GM12878 (cell line): ENCODE data around the gene DNAJC4. TPM values are rescaled to one million over a fixed set of nuclear protein-coding genes. Genes with fewer than 3 reads are reported as not detected.

ENCODE experiments used
- ATAC-seq: fragments of 200-7000 bp; cut with Tn5 transposase; 3 replicates; pipeline ENCODE4 v1.9.1; 2020; ENCODE audit warnings: mild to moderate bottlenecking, moderate library complexity
- BruUV-seq: library from RNA; stranded (reverse); fragments of 400-500 nt; replicated peaks from 2 replicates; lab custom pipeline; 2021; lab: Mats Ljungman, UMichigan
- CTCF ChIA-PET: fragments of 300-600 bp; sonication (Branson Sonifier 250); formaldehyde crosslinking; extraction: SDS; loops from one replicate; lab custom pipeline; 2021; ENCODE audit warnings: inconsistent platforms; lab: Yijun Ruan, JAX
- POLR2A ChIA-PET: fragments of 350-600 bp; formaldehyde crosslinking; extraction: SDS; loops from one replicate; lab custom pipeline; 2021; ENCODE audit warnings: inconsistent platforms; lab: Charles Lee
- RAD21 ChIA-PET: fragments of 300-600 bp; sonication (Branson Sonifier 250); formaldehyde crosslinking; loops from one replicate; lab custom pipeline; 2023; ENCODE audit warnings: antibody characterized with exemption; ENCODE audit not compliant: unreplicated experiment; lab: Charles Lee
- SMC1A ChIA-PET: fragments of 300-600 bp; sonication (Branson Sonifier 250); formaldehyde crosslinking; loops from one replicate; lab custom pipeline; 2023; ENCODE audit not compliant: unreplicated experiment, uncharacterized antibody; lab: Charles Lee
- DNase-seq: peaks from one replicate; pipeline ENCODE4 v3.0.0-alpha.2; 2011; ENCODE audit warnings: low read depth, low spot score
- FAIRE-seq: peaks from 3 replicates; lab custom pipeline; 2011; peaks lifted over from hg19 to GRCh38; lab: Jason Lieb, UNC
- H2AFZ ChIP-seq: 2 replicates; pipeline ENCODE4 v1.6.0; 2011; ENCODE audit warnings: low read depth, low read length, control low read depth; ENCODE audit not compliant: control insufficient read depth
- H3K27ac ChIP-seq: 2 replicates; pipeline ENCODE4 v1.5.1; 2011; ENCODE audit warnings: control low read depth; ENCODE audit not compliant: control insufficient read depth, insufficient read depth
- H3K27me3 ChIP-seq, 2 experiments: replicated peaks in 1 of 2; 2 replicates each; pipeline versions ENCODE4 v1.6.0 to v1.6.1; 2011; ENCODE audit warnings: low read length in 1 of 2; ENCODE audit not compliant: control insufficient read depth in 2 of 2, insufficient read depth in 2 of 2
- H3K36me3 ChIP-seq, 2 experiments: 2 replicates each; pipeline ENCODE4 v1.5.1; 2011; ENCODE audit warnings: low read length in 1 of 2; ENCODE audit not compliant: control insufficient read depth in 2 of 2, insufficient read depth in 2 of 2
- H3K4me1 ChIP-seq: 2 replicates; pipeline ENCODE4 v1.6.1; 2011; ENCODE audit warnings: mild to moderate bottlenecking, low read length, moderate library complexity, mixed read lengths; ENCODE audit not compliant: control insufficient read depth, insufficient read depth
- H3K4me2 ChIP-seq: 2 replicates; pipeline ENCODE4 v1.6.0; 2011; ENCODE audit warnings: control low read depth; ENCODE audit not compliant: control insufficient read depth, insufficient read depth
- H3K4me3 ChIP-seq: fragments of 200-600 bp; sonication (generic); 2 replicates; pipeline ENCODE4 v1.5.1; 2016
- H3K79me2 ChIP-seq: 2 replicates; pipeline ENCODE4 v1.6.0; 2011; ENCODE audit warnings: low read length; ENCODE audit not compliant: control insufficient read depth, insufficient read depth
- H3K9ac ChIP-seq: 2 replicates; pipeline ENCODE4 v1.8.0; 2011; ENCODE audit warnings: low read length, control low read depth, mixed read lengths; ENCODE audit not compliant: control insufficient read depth, insufficient read depth
- H3K9me3 ChIP-seq: replicated peaks from 3 replicates; pipeline ENCODE4 v1.5.1; 2011; ENCODE audit warnings: mild to moderate bottlenecking, low read length; ENCODE audit not compliant: control insufficient read depth, insufficient read depth
- H4K20me1 ChIP-seq: 2 replicates; pipeline ENCODE4 v1.6.0; 2011; ENCODE audit not compliant: control insufficient read depth, insufficient read depth
- CHD4 ChIP-seq: fragments of 200-600 bp; sonication (generic); IDR thresholded peaks from 2 replicates; pipeline ENCODE4 v1.6.1; 2016; ENCODE audit warnings: mild to moderate bottlenecking
- CTCF ChIP-seq, 3 experiments: IDR thresholded peaks in 2 of 3; conservative IDR thresholded peaks in 1 of 3; 2 replicates each; pipeline ENCODE4 v1.5.1; 2011; ENCODE audit warnings: low read depth in 3 of 3, low read length in 3 of 3, mild to moderate bottlenecking in 3 of 3, control low read depth in 2 of 3, moderate library complexity in 2 of 3, inconsistent platforms in 1 of 3, mixed read lengths in 1 of 3; ENCODE audit not compliant: control insufficient read depth in 2 of 3, insufficient read depth in 1 of 3; ENCODE audit errors: extremely low read depth in 1 of 3
- EGR1 ChIP-seq, 2 experiments: IDR thresholded peaks; 1 replicate in 1 of 2; 2 replicates in 1 of 2; pipeline ENCODE4 v1.6.1; 2011 to 2012; ENCODE audit warnings: low read depth in 2 of 2, low read length in 2 of 2, borderline replicate concordance in 1 of 2, mild to moderate bottlenecking in 1 of 2, moderate library complexity in 1 of 2
- ESRRA ChIP-seq: IDR thresholded peaks from 2 replicates; pipeline ENCODE4 v1.6.1; 2012; ENCODE audit warnings: mild to moderate bottlenecking, low read length, improper control_type of control experiment
- MLLT1 ChIP-seq: fragments of 450-650 bp; IDR thresholded peaks from 2 replicates; pipeline ENCODE4 v1.6.1; 2016; ENCODE audit warnings: mild to moderate bottlenecking
- NFYB ChIP-seq: IDR thresholded peaks from 2 replicates; pipeline ENCODE4 v1.6.1; 2011; ENCODE audit warnings: low read depth, mild to moderate bottlenecking, low read length, improper control_type of control experiment, moderate library complexity; ENCODE audit not compliant: insufficient read depth
- SIX5 ChIP-seq: IDR thresholded peaks from 2 replicates; pipeline ENCODE4 v1.6.1; 2011; ENCODE audit warnings: mild to moderate bottlenecking, low read depth, low read length, moderate library complexity; ENCODE audit not compliant: severe bottlenecking
- SRF ChIP-seq, 2 experiments: IDR thresholded peaks; 2 replicates each; pipeline ENCODE4 v1.6.1; 2011; ENCODE audit warnings: low read depth in 2 of 2, low read length in 2 of 2, mild to moderate bottlenecking in 1 of 2, moderate library complexity in 1 of 2
- TAF1 ChIP-seq: IDR thresholded peaks from 2 replicates; pipeline ENCODE4 v1.6.1; 2011; ENCODE audit warnings: mild to moderate bottlenecking, low read depth, low read length, borderline replicate concordance
- TARDBP ChIP-seq: IDR thresholded peaks from 2 replicates; pipeline ENCODE4 v1.6.1; 2016; ENCODE audit warnings: borderline replicate concordance
- ZBED1 ChIP-seq: IDR thresholded peaks from 2 replicates; pipeline ENCODE4 v1.6.1; 2016; ENCODE audit warnings: borderline replicate concordance
- ZBTB33 ChIP-seq: fragments of 450-650 bp; IDR thresholded peaks from 2 replicates; pipeline ENCODE4 v1.6.1; 2017; ENCODE audit warnings: mild to moderate bottlenecking
- ZNF217 ChIP-seq: fragments of 450-650 bp; IDR thresholded peaks from 2 replicates; pipeline ENCODE4 v1.6.1; 2017; ENCODE audit warnings: antibody characterized with exemption, mild to moderate bottlenecking
- ZNF24 ChIP-seq: fragments of 450-650 bp; IDR thresholded peaks from 2 replicates; pipeline ENCODE4 v1.6.1; 2017; ENCODE audit warnings: antibody characterized with exemption, mild to moderate bottlenecking
- WGBS: methylation state at CpG from one replicate; pipeline ENCODE4 v1.1.6; 2016; ENCODE audit warnings: low lambda C conversion rate; ENCODE audit not compliant: insufficient replicate concordance, insufficient coverage; ENCODE audit errors: missing lambda C conversion rate; 5-methylcytosine and 5-hydroxymethylcytosine counted together
- in situ Hi-C: fragments of 300-500 bp; cut with MboI; formaldehyde crosslinking; loops from 9 replicates; pipeline ENCODE4 v1.14.3; 2018; ENCODE audit warnings: mixed read lengths
- intact Hi-C: fragments of 100-400 bp; cut with micrococcal nuclease; formaldehyde crosslinking; loops from one replicate; pipeline ENCODE4 v1.14.2; 2022; ENCODE audit not compliant: unreplicated experiment
- polyA plus RNA-seq, 11 experiments: library from polyadenylated mRNA; depleted of rRNA in 4 of 11; unstranded in 6 of 11; stranded (reverse) in 5 of 11; fragments of >200 nt; fragmentation: Nextera tagmentation in 4 of 11; fragmentation: Illumina TruSeq in 1 of 11; extraction: Ambion mirVana in 4 of 11; extraction: Trizol in 1 of 11; gene quantifications; 1 replicate in 1 of 11; 2 replicates in 10 of 11; pipeline versions ENCODE4 v1.2.1 to v1.2.3, GENCODE V29; 2011 to 2016; ENCODE audit warnings: inconsistent platforms in 2 of 11, missing spikeins in 2 of 11, low read depth in 1 of 11
- total RNA-seq, 4 experiments: library from RNA; depleted of rRNA in 3 of 4; stranded (reverse); fragments of >200 nt in 3 of 4; fragmentation: Illumina TruSeq in 1 of 4; extraction: Trizol in 1 of 4; gene quantifications; 2 replicates each; pipeline versions ENCODE4 v1.2.1 to v1.2.3, GENCODE V29; 2013 to 2021
- TF ChIP-seq, protein P1 (sequence below): fragments of 450-650 bp; IDR thresholded peaks from 2 replicates; pipeline ENCODE4 v1.6.1; 2016; ENCODE audit warnings: mild to moderate bottlenecking
- TF ChIP-seq, protein P2 (sequence below): IDR thresholded peaks from 2 replicates; pipeline ENCODE4 v1.6.1; 2012; ENCODE audit warnings: low read depth, low read length, improper control_type of control experiment

The DNAJC4 gene
- total and polyA plus RNA-seq, 10 of the 15 experiments (the other 5 are each of a cell fraction or from before 2014, with no cell fraction given): 3.7 to 64.9 (median 30.1) TPM

GRCh38 chr11:64220271-64220670 is 10.1 kb upstream of the DNAJC4 start:
- peaks cover 27 to 30% of the 10 kb centered on the region in 2 experiments for H3K36me3 ChIP-seq
- DNase-seq: no peak
- 97% methylated on average over 16 of the region's 17 CpGs for WGBS

More at GRCh38 chr11:64220271-64220670, 10.1 kb upstream of the DNAJC4 start:
- H2AFZ ChIP-seq: no peak overlapping the region
- no peak overlapping the region for H3K9ac ChIP-seq
- TF ChIP-seq TAF1: no peak
- no peak for TF ChIP-seq CTCF (IDR thresholded peaks at IDR 0.05 in 2 of 3, conservative IDR thresholded peaks at IDR 0.05 in 1 of 3; ENCODE audit: control insufficient read depth in 2 of 3, extremely low read depth in 1 of 3, insufficient read depth in 1 of 3, low read depth in 3 of 3, low read length in 3 of 3)
- TF ChIP-seq, protein P1, sequence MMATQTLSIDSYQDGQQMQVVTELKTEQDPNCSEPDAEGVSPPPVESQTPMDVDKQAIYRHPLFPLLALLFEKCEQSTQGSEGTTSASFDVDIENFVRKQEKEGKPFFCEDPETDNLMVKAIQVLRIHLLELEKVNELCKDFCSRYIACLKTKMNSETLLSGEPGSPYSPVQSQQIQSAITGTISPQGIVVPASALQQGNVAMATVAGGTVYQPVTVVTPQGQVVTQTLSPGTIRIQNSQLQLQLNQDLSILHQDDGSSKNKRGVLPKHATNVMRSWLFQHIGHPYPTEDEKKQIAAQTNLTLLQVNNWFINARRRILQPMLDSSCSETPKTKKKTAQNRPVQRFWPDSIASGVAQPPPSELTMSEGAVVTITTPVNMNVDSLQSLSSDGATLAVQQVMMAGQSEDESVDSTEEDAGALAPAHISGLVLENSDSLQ: no peak
- TF ChIP-seq, protein P2, sequence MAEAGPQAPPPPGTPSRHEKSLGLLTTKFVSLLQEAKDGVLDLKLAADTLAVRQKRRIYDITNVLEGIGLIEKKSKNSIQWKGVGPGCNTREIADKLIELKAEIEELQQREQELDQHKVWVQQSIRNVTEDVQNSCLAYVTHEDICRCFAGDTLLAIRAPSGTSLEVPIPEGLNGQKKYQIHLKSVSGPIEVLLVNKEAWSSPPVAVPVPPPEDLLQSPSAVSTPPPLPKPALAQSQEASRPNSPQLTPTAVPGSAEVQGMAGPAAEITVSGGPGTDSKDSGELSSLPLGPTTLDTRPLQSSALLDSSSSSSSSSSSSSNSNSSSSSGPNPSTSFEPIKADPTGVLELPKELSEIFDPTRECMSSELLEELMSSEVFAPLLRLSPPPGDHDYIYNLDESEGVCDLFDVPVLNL: no peak
- no peak for TF ChIP-seq ZNF24
- TF ChIP-seq NFYB: no peak
- no peak for TF ChIP-seq SRF (IDR thresholded peaks at IDR 0.05; ENCODE audit: low read depth in 2 of 2, low read length in 2 of 2)
- TF ChIP-seq TARDBP: no peak
- TF ChIP-seq EGR1 (IDR thresholded peaks at IDR 0.05; ENCODE audit: borderline replicate concordance in 1 of 2, low read depth in 2 of 2, low read length in 2 of 2): no peak
- no peak for TF ChIP-seq ZBED1
- TF ChIP-seq SIX5: no peak
- no peak for TF ChIP-seq ZNF217
- TF ChIP-seq ESRRA: no peak
- TF ChIP-seq CHD4: no peak
- no peak for TF ChIP-seq MLLT1
- TF ChIP-seq ZBTB33: no peak
- no peak overlapping the region for H3K4me3 ChIP-seq
- in situ Hi-C loops (no loop called here), intact Hi-C loops (no loop called here)
- no peak overlapping the region for H3K4me2 ChIP-seq
- BruUV-seq: no TSS peak
- H3K9me3 ChIP-seq: no peaks in the 10 kb centered on the region
- H3K4me1 ChIP-seq: peaks cover 3% of the 10 kb centered on the region; the same call in 1 of the 2 replicates
- ChIA-PET CTCF (interaction anchor here (4.2 kb wide), 1 partner anchor 15 kb away, joined by 14 read pairs; the partner anchor contains the start of gene FERMT3), POLR2A (interaction anchor here (1.0 to 2.6 kb wide), 2 partner anchors 10 to 14 kb away, joined by 3 to 11 read pairs; partner anchors contain the start of gene FERMT3), SMC1A (no interaction called here), RAD21 (interaction anchor here (0.6 kb wide), 1 partner anchor 16 kb away, joined by 3 read pairs; no protein-coding TSS in a partner anchor)
- H4K20me1 ChIP-seq: no peaks in the 10 kb centered on the region
- H3K27me3 ChIP-seq: no peaks in the 10 kb centered on the region
- H3K79me2 ChIP-seq: peaks cover 6% of the 10 kb centered on the region
- ATAC-seq: no peak
- no peak for FAIRE-seq
- no peak overlapping the region for H3K27ac ChIP-seq
